Measurements from ENCODE around the gene PPP2R2D. TPM values are rescaled to one million over a fixed set of nuclear protein-coding genes. Genes with fewer than 3 reads are reported as not detected.

The PPP2R2D gene
- polyA plus RNA-seq, 1 of the 3 experiments (the other 2 are of a cell fraction) = 25.1 TPM

GRCh38 chr10:131902211-131902610, 1.4 kb downstream of the PPP2R2D start:
- H3K79me2 ChIP-seq (ENCODE audit: insufficient read depth) = peaks cover 58% of the 10 kb centered on the region
- no peak for DNase-seq
- whole genome bisulfite sequencing (ENCODE audit: low lambda C conversion rate) = 60% methylated on average over 5 of the region's 5 CpGs
- H3K9me2 ChIP-seq = no peaks in the 10 kb centered on the region
- H3K27me3 ChIP-seq (ENCODE audit: insufficient read depth) = peaks cover 14% of the 10 kb centered on the region; the same call in 1 of the 2 replicates
- H3K27ac ChIP-seq (ENCODE audit: low read depth in 2 of 2, low read length in 1 of 2) = peak overlapping the region in 1 of 2 experiments; percentile 54; a peak in 2 of 4 replicates
- H3F3A ChIP-seq (replicated peaks; ENCODE audit: insufficient read depth) = no peaks in the 10 kb centered on the region
- no peak for TF ChIP-seq ELF1 (IDR thresholded peaks at IDR 0.05)
- no peak for TF ChIP-seq FOSL2 (IDR thresholded peaks at IDR 0.05; ENCODE audit: borderline replicate concordance, low read depth)
- TF ChIP-seq YY1 (IDR thresholded peaks at IDR 0.05; ENCODE audit: low read depth) = no peak
- TF ChIP-seq TEAD4 (IDR thresholded peaks at IDR 0.05; ENCODE audit: borderline replicate concordance, insufficient read depth) = no peak
- no peak for TF ChIP-seq USF2 (IDR thresholded peaks at IDR 0.05; ENCODE audit: borderline replicate concordance, low read depth, low read length)
- CTCF ChIA-PET = interaction anchor here (1.1 to 1.3 kb wide), 2 partner anchors 17 to 121 kb away, joined by 3 read pairs; no protein-coding TSS in a partner anchor
- POLR2A ChIA-PET = interaction anchor here (1.5 kb wide), 1 partner anchor 60 kb away, joined by 3 read pairs; no protein-coding TSS in a partner anchor
- H3K9ac ChIP-seq = peak overlapping the region; percentile 73
- H3K36me3 ChIP-seq (replicated peaks in 1 of 2; ENCODE audit: control insufficient read depth in 1 of 2, insufficient read depth in 2 of 2, low read length in 1 of 2) = peaks cover 0 to 9% of the 10 kb centered on the region in 2 experiments
- H3K9me3 ChIP-seq = no peaks in the 10 kb centered on the region
- no peak overlapping the region for H2AFZ ChIP-seq (ENCODE audit: low read depth)
- H3K4me2 ChIP-seq = peak overlapping the region; percentile 90
- H4K20me1 ChIP-seq (ENCODE audit: insufficient read depth) = peaks cover 52% of the 10 kb centered on the region
- H3K4me1 ChIP-seq (ENCODE audit: control insufficient read depth in 1 of 2, insufficient read depth in 2 of 2, low read depth in 1 of 2, low read length in 1 of 2) = peaks cover 18 to 20% of the 10 kb centered on the region in 2 experiments; a peak in 3 of 4 replicates
- H3K4me3 ChIP-seq (ENCODE audit: low read depth in 2 of 2, low read length in 1 of 2) = peak overlapping the region; percentile 83 to 93

DNA sequence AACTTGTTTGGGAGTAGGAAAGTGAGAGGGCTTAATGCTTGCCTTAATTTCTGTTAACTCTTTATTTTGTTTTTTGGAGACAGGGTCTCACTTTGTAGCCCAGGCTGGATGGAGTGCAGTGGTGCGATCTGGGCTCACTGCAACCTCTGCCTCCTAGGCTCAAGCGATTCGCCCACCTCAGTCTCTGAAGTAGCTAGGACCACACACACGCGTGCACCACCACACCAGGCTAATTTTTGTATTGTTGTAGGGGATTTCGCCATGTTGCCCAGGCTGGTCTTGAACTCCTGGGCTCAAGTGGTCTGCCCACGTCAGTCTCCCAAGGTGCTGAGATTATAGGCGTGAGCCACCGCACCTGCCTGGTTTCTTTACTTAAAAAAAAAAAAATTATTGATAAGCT, 1.9 kb downstream of the PPP2R2D start:
- no peak for DNase-seq
- peaks cover 17 to 20% of the 10 kb centered on the region in 2 experiments; a peak in 3 of 4 replicates for H3K4me1 ChIP-seq (ENCODE audit: control insufficient read depth in 1 of 2, insufficient read depth in 2 of 2, low read depth in 1 of 2, low read length in 1 of 2)
- peak overlapping the region; percentile 90 for H3K4me2 ChIP-seq
- H3K9ac ChIP-seq = peak overlapping the region; percentile 73; the same call in 1 of the 2 replicates
- no peaks in the 10 kb centered on the region for H3K9me2 ChIP-seq
- peaks cover 14% of the 10 kb centered on the region; the same call in 1 of the 2 replicates for H3K27me3 ChIP-seq (ENCODE audit: insufficient read depth)
- TF ChIP-seq, protein P1, sequence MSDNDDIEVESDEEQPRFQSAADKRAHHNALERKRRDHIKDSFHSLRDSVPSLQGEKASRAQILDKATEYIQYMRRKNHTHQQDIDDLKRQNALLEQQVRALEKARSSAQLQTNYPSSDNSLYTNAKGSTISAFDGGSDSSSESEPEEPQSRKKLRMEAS (IDR thresholded peaks at IDR 0.05; ENCODE audit: low read depth) = no peak
- TF ChIP-seq, protein P2, sequence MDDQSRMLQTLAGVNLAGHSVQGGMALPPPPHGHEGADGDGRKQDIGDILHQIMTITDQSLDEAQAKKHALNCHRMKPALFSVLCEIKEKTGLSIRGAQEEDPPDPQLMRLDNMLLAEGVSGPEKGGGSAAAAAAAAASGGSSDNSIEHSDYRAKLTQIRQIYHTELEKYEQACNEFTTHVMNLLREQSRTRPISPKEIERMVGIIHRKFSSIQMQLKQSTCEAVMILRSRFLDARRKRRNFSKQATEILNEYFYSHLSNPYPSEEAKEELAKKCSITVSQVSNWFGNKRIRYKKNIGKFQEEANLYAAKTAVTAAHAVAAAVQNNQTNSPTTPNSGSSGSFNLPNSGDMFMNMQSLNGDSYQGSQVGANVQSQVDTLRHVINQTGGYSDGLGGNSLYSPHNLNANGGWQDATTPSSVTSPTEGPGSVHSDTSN (IDR thresholded peaks at IDR 0.05) = no peak
- TF ChIP-seq JUND (IDR thresholded peaks at IDR 0.05) (no peak), USF1 (IDR thresholded peaks at IDR 0.05; ENCODE audit: borderline replicate concordance, low read depth) (no peak), ZBTB33 (IDR thresholded peaks at IDR 0.05; ENCODE audit: borderline replicate concordance, low read depth) (no peak), SIN3A (IDR thresholded peaks at IDR 0.05; ENCODE audit: borderline replicate concordance, low read depth, low read length) (no peak), ELF1 (IDR thresholded peaks at IDR 0.05) (no peak), USF2 (IDR thresholded peaks at IDR 0.05; ENCODE audit: borderline replicate concordance, low read depth, low read length) (no peak), EP300 (IDR thresholded peaks at IDR 0.05; ENCODE audit: borderline replicate concordance in 1 of 2, low read depth in 1 of 2, low read length in 1 of 2) (no peak)
- 98% methylated on average over 9 of the region's 9 CpGs for WGBS (ENCODE audit: low lambda C conversion rate)
- H3F3A ChIP-seq (replicated peaks; ENCODE audit: insufficient read depth) = no peaks in the 10 kb centered on the region
- ChIA-PET CTCF (interaction anchor here (1.4 to 1.7 kb wide), 2 partner anchors 17 to 120 kb away, joined by 3 to 6 read pairs; no protein-coding TSS in a partner anchor), POLR2A (no interaction called here)
- H3K27ac ChIP-seq (ENCODE audit: low read depth in 2 of 2, low read length in 1 of 2) = no peak overlapping the region
- H2AFZ ChIP-seq (ENCODE audit: low read depth) = no peak overlapping the region
- peaks cover 0 to 9% of the 10 kb centered on the region in 2 experiments for H3K36me3 ChIP-seq (replicated peaks in 1 of 2; ENCODE audit: control insufficient read depth in 1 of 2, insufficient read depth in 2 of 2, low read length in 1 of 2)
- H3K79me2 ChIP-seq (ENCODE audit: insufficient read depth) = peaks cover 63% of the 10 kb centered on the region
- H3K4me3 ChIP-seq (ENCODE audit: low read depth in 2 of 2, low read length in 1 of 2) = peak overlapping the region in 1 of 2 experiments; percentile 93; a peak in 1 of 4 replicates
- no peaks in the 10 kb centered on the region for H3K9me3 ChIP-seq
- peaks cover 56% of the 10 kb centered on the region for H4K20me1 ChIP-seq (ENCODE audit: insufficient read depth)

Measured in SK-N-SH (cell line).